ENCODE data around the gene DYRK1A.
"Not testable (repeated sequence)": the region's sequence is repeated elsewhere in the genome, so short reads cannot be mapped to it uniquely, and the experiment has no call there.

DYRK1A gene

GRCh38 chr21:37513383-37513782, 146.8 kb downstream of the DYRK1A start:
- no peak for DNase-seq (ENCODE audit: low read depth)
- no peak overlapping the region for H3K4me3 ChIP-seq (ENCODE audit: low read depth, low read length)
- no peak for TF ChIP-seq CTCF (IDR thresholded peaks at IDR 0.05; ENCODE audit: insufficient read depth, low read depth, low read length, missing control alignments)

GRCh38 chr21:37514038-37514667, 147.6 kb downstream of the DYRK1A start:
- H3K4me3 ChIP-seq (ENCODE audit: low read depth, low read length) = no peak overlapping the region
- TF ChIP-seq CTCF (IDR thresholded peaks at IDR 0.05; ENCODE audit: insufficient read depth, low read depth, low read length, missing control alignments) = no peak
- DNase-seq (ENCODE audit: low read depth) = no peak

- no peak overlapping the region for H3K4me3 ChIP-seq (ENCODE audit: low read depth, low read length)
- DNase-seq (ENCODE audit: low read depth) = no peak
- TF ChIP-seq CTCF (IDR thresholded peaks at IDR 0.05; ENCODE audit: insufficient read depth, low read depth, low read length, missing control alignments) = no peak
Measured at GRCh38 chr21:37516998-37517397, 150.4 kb downstream of the DYRK1A start.

GRCh38 chr21:37520801-37521200, 154.2 kb downstream of the DYRK1A start:
- no peak for TF ChIP-seq CTCF (IDR thresholded peaks at IDR 0.05; ENCODE audit: insufficient read depth, low read depth, low read length, missing control alignments)
- no peak for DNase-seq (ENCODE audit: low read depth)
- no peak overlapping the region for H3K4me3 ChIP-seq (ENCODE audit: low read depth, low read length)

- no peak for TF ChIP-seq CTCF (IDR thresholded peaks at IDR 0.05; ENCODE audit: insufficient read depth, low read depth, low read length, missing control alignments)
- DNase-seq (ENCODE audit: low read depth) = no peak
- H3K4me3 ChIP-seq (ENCODE audit: low read depth, low read length) = no peak overlapping the region
Measured at GRCh38 chr21:37521658-37522057, 155.1 kb downstream of the DYRK1A start.

- no peak for DNase-seq (ENCODE audit: low read depth)
- no peak for TF ChIP-seq CTCF (IDR thresholded peaks at IDR 0.05; ENCODE audit: insufficient read depth, low read depth, low read length, missing control alignments)
- H3K4me3 ChIP-seq (ENCODE audit: low read depth, low read length) = no peak overlapping the region
Measured at GRCh38 chr21:37522641-37523295, 156.2 kb downstream of the DYRK1A start.

GRCh38 chr21:37524944-37525343, 158.4 kb downstream of the DYRK1A start:
- DNase-seq (ENCODE audit: low read depth); H3K4me3 ChIP-seq (ENCODE audit: low read depth, low read length): not testable (repeated sequence)

Data from GM12865 (cell line).